ENCODE data around the gene RNASEH2A.

DNA sequence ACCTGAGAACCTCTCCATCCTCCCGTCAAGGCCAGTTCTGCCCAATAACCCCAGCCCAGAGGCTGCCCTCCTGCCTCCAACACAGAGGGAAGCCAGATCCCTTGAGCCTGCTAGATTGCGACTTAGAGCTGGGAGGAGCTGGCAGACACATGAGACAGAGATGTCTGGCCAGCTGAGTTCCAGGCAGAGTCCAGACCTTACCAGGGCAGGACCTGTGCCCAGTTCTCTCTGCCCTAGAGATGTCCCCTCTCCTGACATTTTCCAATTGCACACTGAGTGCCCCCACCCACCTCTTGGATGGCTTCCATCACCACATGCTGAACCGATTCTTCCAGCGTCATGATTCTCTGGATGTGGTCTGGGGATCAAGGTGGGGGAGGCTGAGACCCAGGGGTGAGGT is 34.1 kb upstream of the RNASEH2A start:
- TF ChIP-seq GATA2 (IDR thresholded peaks at IDR 0.05; ENCODE audit: low read depth, low read length) (no peak), GATA3 (IDR thresholded peaks at IDR 0.05; ENCODE audit: low read depth, low read length) (no peak)
